ENCODE results near the gene PIP5K1C. TPM values are rescaled to one million over a fixed set of nuclear protein-coding genes. Genes with fewer than 3 reads are reported as not detected.
"Not testable (repeated sequence)": the region's sequence is repeated elsewhere in the genome, so short reads cannot be mapped to it uniquely, and the experiment has no call there.

PIP5K1C gene
- total RNA-seq, 2 donors from 2014 or later, result 27.0 to 29.6 TPM

- Mint-ChIP-seq H3K27me3 (no peaks in the 10 kb centered on the region), H3K4me3 (no peak overlapping the region), H3K9me3 (no peaks in the 10 kb centered on the region), H3K4me1 (ENCODE audit: low read depth in 2 of 2) (no peaks in the 10 kb centered on the region), H3K36me3 (no peaks in the 10 kb centered on the region), H3K27ac (no peak overlapping the region)
- peak in 1 of 2 donors; percentile 11 for ATAC-seq
- no peak for DNase-seq (ENCODE audit: low spot score)
These were observed 109.1 kb downstream of the PIP5K1C start for GRCh38 chr19:3590991-3591659.

DNA sequence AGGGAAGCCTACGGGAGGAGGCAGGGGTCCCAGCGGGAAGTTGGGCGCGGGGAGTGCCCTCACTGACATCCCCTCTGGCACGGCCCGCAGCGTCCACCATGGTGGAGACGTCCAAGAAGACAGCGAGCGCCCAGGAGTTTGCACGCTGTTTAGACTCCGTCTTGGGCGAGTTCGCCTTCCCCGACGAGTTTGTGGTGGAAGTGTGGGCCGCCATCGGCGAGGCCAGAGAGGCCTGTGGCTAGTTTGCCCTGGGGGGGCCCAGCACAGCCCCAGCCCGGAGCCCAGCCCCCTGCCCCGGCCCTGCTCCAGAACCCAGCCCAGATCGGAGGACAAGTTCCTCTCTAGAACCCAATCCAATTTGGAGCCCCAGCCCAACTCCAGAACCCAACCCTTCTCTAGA is 110.3 kb downstream of the PIP5K1C start:
- H3K4me3 Mint-ChIP-seq, result no peak overlapping the region
- H3K27ac Mint-ChIP-seq, result no peak overlapping the region
- H3K36me3 Mint-ChIP-seq, result no peaks in the 10 kb centered on the region
- DNase-seq (ENCODE audit: low spot score) (no peak), ATAC-seq (no peak)
- no peaks in the 10 kb centered on the region for H3K4me1 Mint-ChIP-seq (ENCODE audit: low read depth in 2 of 2)
- no peaks in the 10 kb centered on the region for H3K27me3 Mint-ChIP-seq
- H3K9me3 Mint-ChIP-seq, result no peaks in the 10 kb centered on the region

GRCh38 chr19:3589439-3589838 is 110.8 kb downstream of the PIP5K1C start:
- Mint-ChIP-seq H3K27me3 (no peaks in the 10 kb centered on the region), H3K27ac (no peak overlapping the region), H3K4me3 (no peak overlapping the region), H3K36me3 (no peaks in the 10 kb centered on the region), H3K9me3 (no peaks in the 10 kb centered on the region), H3K4me1 (ENCODE audit: low read depth in 2 of 2) (no peaks in the 10 kb centered on the region)
- ATAC-seq, result no peak
- DNase-seq (ENCODE audit: low spot score), result no peak

GRCh38 chr19:3586707-3587346 is 113.4 kb downstream of the PIP5K1C start:
- Mint-ChIP-seq H3K4me1 (ENCODE audit: low read depth in 2 of 2) (no peaks in the 10 kb centered on the region), H3K9me3 (no peaks in the 10 kb centered on the region), H3K36me3 (no peaks in the 10 kb centered on the region), H3K27ac (no peak overlapping the region), H3K4me3 (no peak overlapping the region), H3K27me3 (no peaks in the 10 kb centered on the region)
- ATAC-seq (no peak), DNase-seq (ENCODE audit: low spot score) (no peak)

DNA sequence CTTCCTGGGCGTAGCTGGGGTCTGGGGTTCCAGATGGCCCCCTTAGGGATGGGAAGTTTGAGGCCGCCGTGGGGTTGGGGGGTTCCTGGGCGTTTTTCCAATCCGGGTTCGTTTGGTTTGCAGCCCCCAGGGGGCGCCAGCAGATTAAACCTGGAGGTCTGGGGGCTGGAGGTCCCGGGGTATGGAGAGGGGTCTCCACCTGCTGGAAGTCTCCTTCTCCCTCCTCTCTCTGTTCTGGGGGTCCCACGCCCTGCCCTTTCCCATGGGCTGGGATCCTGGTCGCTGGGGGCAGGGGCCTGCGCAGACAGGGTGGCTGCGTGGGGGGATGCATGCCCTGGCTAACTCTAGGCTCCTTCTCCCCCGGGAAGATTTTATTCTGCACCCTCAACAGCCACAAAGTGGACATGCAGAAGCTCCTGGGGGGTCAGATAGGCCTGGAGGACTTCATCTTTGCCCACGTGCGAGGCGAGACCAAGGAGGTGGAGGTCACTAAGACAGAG is 114.1 kb downstream of the PIP5K1C start:
- Mint-ChIP-seq H3K4me1 (ENCODE audit: low read depth in 2 of 2) (no peaks in the 10 kb centered on the region), H3K27me3 (no peaks in the 10 kb centered on the region), H3K36me3 (no peaks in the 10 kb centered on the region), H3K9me3 (no peaks in the 10 kb centered on the region), H3K27ac (no peak overlapping the region), H3K4me3 (no peak overlapping the region)
- DNase-seq (ENCODE audit: low spot score) (no peak), ATAC-seq (no peak)

DNA sequence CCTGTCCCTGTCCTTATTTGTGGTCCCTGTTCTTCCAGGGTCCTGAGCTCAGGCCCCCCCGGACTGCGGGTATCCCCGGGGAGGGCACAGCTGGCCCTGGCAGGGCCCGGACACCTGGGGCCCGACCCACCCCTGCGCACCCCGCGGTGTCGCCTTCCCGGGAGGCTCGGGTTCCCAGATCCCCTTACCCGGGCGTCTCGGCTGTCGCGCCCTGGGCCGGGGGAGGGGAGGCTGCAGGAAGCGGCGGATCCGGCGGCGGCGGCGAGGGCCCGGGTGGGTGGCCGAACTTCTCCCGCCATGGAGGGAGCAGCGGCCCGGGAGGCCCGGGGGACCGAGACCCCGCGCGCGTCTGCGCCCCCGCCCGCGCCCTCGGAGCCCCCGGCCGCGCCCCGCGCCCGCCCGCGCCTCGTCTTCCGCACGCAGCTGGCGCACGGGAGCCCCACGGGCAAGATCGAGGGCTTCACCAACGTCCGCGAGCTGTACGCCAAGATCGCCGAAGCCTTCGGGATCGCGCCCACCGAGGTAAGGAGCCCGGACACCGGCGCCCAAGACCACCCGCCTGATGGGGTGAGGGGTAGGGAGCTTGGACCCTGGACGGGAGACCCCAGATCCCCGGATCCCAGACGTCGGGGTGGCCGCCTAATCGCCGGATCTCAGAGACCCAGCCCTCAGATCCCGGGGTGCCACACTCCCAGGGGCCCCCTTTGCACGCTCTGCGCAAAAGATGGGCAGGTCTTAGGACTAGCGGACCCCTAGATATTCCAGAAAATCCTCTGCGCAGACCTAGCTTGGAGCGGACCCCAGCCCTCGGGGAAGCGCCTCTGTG is 114.8 kb downstream of the PIP5K1C start, which contains the start of gene GIPC3:
Gene GIPC3 (plus strand): TSS at position 178 of the 826 bp plus-strand sequence. CDS start 120 bp downstream, at position 298.
- Mint-ChIP-seq H3K36me3 (no peaks in the 10 kb centered on the region), H3K4me3 (no peak within 1 kb of the TSS), H3K27ac (no peak within 1 kb of the TSS), H3K27me3 (no peaks in the 10 kb centered on the region), H3K4me1 (ENCODE audit: low read depth in 2 of 2) (no peaks in the 10 kb centered on the region), H3K9me3 (no peaks in the 10 kb centered on the region)
- peak in 1 of 2 donors; percentile 22 for ATAC-seq
- DNase-seq (ENCODE audit: low spot score), result no peak

GRCh38 chr19:3584036-3584802 is 116.0 kb downstream of the PIP5K1C start:
- not testable (repeated sequence) for DNase-seq (ENCODE audit: low spot score); H3K27me3 Mint-ChIP-seq; H3K4me3 Mint-ChIP-seq; H3K36me3 Mint-ChIP-seq; ATAC-seq; H3K4me1 Mint-ChIP-seq (ENCODE audit: low read depth in 2 of 2); H3K9me3 Mint-ChIP-seq; H3K27ac Mint-ChIP-seq

DNA sequence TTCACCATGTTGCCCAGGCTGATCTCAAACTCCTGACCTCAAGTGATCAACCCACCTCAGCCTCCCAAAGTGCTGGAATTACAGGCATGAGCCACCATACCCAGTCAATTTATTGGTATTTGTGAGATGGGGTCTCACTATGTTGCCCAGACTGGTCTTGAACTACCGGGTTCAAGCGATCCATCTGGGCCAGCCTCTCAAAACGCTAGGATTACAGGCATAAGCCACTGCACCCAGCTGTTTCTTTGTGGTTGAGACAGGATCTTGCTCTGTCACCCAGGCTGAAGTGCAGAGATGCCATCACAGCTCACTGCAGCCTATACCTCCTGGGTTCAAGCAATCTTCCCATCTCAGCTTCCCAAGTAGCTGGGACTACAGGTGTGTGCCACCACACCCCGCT is 118.5 kb downstream of the PIP5K1C start:
- H3K27me3 Mint-ChIP-seq; H3K27ac Mint-ChIP-seq; ATAC-seq; H3K4me3 Mint-ChIP-seq; H3K36me3 Mint-ChIP-seq; H3K9me3 Mint-ChIP-seq; H3K4me1 Mint-ChIP-seq (ENCODE audit: low read depth in 2 of 2); DNase-seq (ENCODE audit: low spot score): not testable (repeated sequence)

Other genes with a start within 250 kb of the PIP5K1C start
- under 1 TPM in 1 of 2 donors, not detected in 1; 0.62 TPM for gene SMIM24, start 219.9 kb downstream of the PIP5K1C start, total RNA-seq
- not detected for gene SMIM44, start 217.0 kb downstream of the PIP5K1C start, total RNA-seq
- 10 to 100 TPM; 16.1 to 28.6 TPM for gene DOHH, start 199.8 kb downstream of the PIP5K1C start, total RNA-seq
- gene FZR1, start 194.2 kb downstream of the PIP5K1C start, total RNA-seq, result 10 to 100 TPM; 51.4 to 63.0 TPM
- gene TEKTIP1, start 161.3 kb downstream of the PIP5K1C start, total RNA-seq, result 1 to 10 TPM; 3.3 to 4.4 TPM
- gene MFSD12, start 142.9 kb downstream of the PIP5K1C start, total RNA-seq, result 10 to 100 TPM; 72.2 to 73.1 TPM
- 10 to 100 TPM; 38.2 to 48.0 TPM for gene HMG20B, start 127.5 kb downstream of the PIP5K1C start, total RNA-seq
- under 1 TPM; 0.25 to 0.40 TPM for gene GIPC3, start 115.0 kb downstream of the PIP5K1C start, total RNA-seq
- gene TBXA2R, start 93.6 kb downstream of the PIP5K1C start, total RNA-seq, result under 1 TPM in 1 of 2 donors, not detected in 1; 0.28 TPM
- gene CACTIN, start 73.7 kb downstream of the PIP5K1C start, total RNA-seq, result 10 to 100 TPM; 28.9 to 44.7 TPM
- gene TJP3, start 7.9 kb upstream of the PIP5K1C start, total RNA-seq, result 1 to 10 TPM in 1 of 2 donors, under 1 TPM in 1; 0.57 to 2.1 TPM
- 10 to 100 TPM; 40.6 to 55.4 TPM for gene APBA3, start 61.2 kb upstream of the PIP5K1C start, total RNA-seq
- 10 to 100 TPM; 58.5 to 75.1 TPM for gene MRPL54, start 62.2 kb upstream of the PIP5K1C start, total RNA-seq
- under 1 TPM in 1 of 2 donors, not detected in 1; 0.21 TPM for gene RAX2, start 71.8 kb upstream of the PIP5K1C start, total RNA-seq
- 10 to 100 TPM; 58.5 to 61.9 TPM for gene MATK, start 85.9 kb upstream of the PIP5K1C start, total RNA-seq
- 1 to 10 TPM in 1 of 2 donors, under 1 TPM in 1; 0.67 to 1.4 TPM for gene ZFR2, start 168.6 kb upstream of the PIP5K1C start, total RNA-seq
- not detected for gene ATCAY, start 180.2 kb upstream of the PIP5K1C start, total RNA-seq
- gene NMRK2, start 232.6 kb upstream of the PIP5K1C start, total RNA-seq, result not detected